Effector memory CD4-positive, alpha-beta T cell (primary cell): ENCODE results near the gene ZNF205.
"Not testable (repeated sequence)": the region's sequence is repeated elsewhere in the genome, so short reads cannot be mapped to it uniquely, and the experiment has no call there.

Source experiments
- DNase-seq, 3 donors: peaks; one replicate each; pipeline ENCODE4 v3.0.0-alpha.2; 2020
- H3K27ac ChIP-seq: 2 replicates; pipeline ENCODE4 v1.7.0; 2013; ENCODE audit warnings: mild to moderate bottlenecking, low read length, moderate library complexity; ENCODE audit not compliant: insufficient read depth, poor library complexity, severe bottlenecking
- H3K27me3 ChIP-seq: replicated peaks from 2 replicates; pipeline ENCODE4 v1.7.0; 2013; ENCODE audit warnings: mild to moderate bottlenecking, low read length; ENCODE audit not compliant: insufficient read depth, control insufficient read depth, poor library complexity, severe bottlenecking
- H3K36me3 ChIP-seq: 2 replicates; pipeline ENCODE4 v1.7.0; 2013; ENCODE audit warnings: mild to moderate bottlenecking, low read length, moderate library complexity; ENCODE audit not compliant: control insufficient read depth, insufficient read depth
- H3K4me1 ChIP-seq: 2 replicates; pipeline ENCODE4 v1.7.0; 2013; ENCODE audit warnings: low read length, mild to moderate bottlenecking; ENCODE audit not compliant: control insufficient read depth, insufficient read depth, poor library complexity, severe bottlenecking
- H3K4me3 ChIP-seq: 2 replicates; pipeline ENCODE4 v1.7.0; 2013; ENCODE audit warnings: low read length, low read depth, mild to moderate bottlenecking; ENCODE audit not compliant: insufficient read depth, poor library complexity, severe bottlenecking
- H3K9me3 ChIP-seq: 2 replicates; pipeline ENCODE4 v1.7.0; 2013; ENCODE audit warnings: mild to moderate bottlenecking, low read length, moderate library complexity; ENCODE audit not compliant: control insufficient read depth

ZNF205 gene

DNA sequence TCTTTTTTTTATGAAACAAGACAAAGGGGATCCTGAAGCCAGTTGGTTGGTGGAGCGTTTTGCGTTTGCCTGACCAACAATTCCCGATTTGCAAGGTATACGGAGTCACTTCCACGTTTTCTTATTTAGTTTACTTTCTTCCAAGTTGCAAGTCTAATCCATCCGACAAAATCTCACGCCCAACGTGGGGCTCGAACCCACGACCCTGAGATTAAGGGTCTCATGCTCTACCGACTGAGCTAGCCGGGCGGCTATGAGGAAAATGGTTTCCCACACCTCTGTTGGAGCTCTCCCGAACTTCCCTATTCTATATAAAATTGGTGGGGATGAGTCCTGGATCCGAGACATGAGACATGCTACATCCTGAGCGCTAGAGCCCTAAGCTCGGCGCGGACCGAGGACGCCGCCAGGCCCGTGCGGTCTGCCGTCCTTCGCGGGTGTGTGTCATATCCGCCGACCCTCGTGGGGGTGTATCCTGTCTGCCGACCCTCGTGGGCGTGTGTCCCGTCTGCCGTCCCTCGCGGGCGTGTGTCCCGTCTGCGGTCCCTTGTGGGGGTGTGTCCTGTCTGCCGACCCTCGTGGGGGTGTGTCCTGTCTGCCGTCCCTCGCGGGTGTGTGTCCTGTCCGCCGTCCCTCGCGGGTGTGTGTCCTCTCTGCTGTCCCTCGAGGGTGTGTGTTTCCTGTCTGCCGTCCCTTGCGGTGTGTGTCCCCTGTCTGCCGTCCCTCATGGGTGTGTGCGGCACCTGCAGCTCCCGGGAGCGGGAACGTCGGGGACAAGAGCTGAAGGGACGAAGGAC, 45.0 kb downstream of the ZNF205 start:
- Histone ChIP-seq H3K4me3 (peak overlapping the region; percentile 86), H3K4me1 (peaks cover 4% of the 10 kb centered on the region), H3K36me3 (no peaks in the 10 kb centered on the region), H3K27me3 (no peaks in the 10 kb centered on the region), H3K27ac (peak overlapping the region; percentile 77), H3K9me3 (no peaks in the 10 kb centered on the region)
- peak; percentile 61 to 71 (median 63) for DNase-seq

DNA sequence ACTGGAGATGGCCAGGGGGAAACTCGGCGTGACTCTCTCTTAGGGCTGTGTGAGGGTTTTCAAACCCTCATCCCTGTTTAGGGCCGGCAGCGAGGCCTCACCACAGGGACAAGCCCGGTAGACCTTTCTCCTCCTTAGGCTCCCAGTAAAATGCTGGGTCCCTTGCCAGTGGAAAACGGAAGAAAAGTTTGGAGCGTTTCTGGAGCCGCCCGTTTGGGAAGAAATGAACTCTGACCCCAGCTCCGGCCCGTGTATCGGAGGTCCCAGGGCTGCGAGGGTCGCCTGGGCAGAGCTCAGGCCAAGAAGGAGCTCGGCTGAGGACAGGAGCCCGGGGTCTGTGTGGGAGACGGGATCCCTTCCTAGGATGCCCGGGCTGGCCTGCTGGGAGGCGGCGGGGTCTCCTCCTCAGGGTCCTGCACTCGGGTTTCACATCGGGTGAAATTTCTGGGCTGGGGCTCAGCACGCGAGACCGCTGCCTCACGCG, 45.7 kb downstream of the ZNF205 start:
- no peaks in the 10 kb centered on the region for H3K27me3 ChIP-seq
- peak overlapping the region; percentile 86 for H3K4me3 ChIP-seq
- peak overlapping the region; percentile 77 for H3K27ac ChIP-seq
- no peak for DNase-seq
- no peaks in the 10 kb centered on the region for H3K36me3 ChIP-seq
- H3K4me1 ChIP-seq, result peaks cover 4% of the 10 kb centered on the region
- H3K9me3 ChIP-seq, result no peaks in the 10 kb centered on the region

DNA sequence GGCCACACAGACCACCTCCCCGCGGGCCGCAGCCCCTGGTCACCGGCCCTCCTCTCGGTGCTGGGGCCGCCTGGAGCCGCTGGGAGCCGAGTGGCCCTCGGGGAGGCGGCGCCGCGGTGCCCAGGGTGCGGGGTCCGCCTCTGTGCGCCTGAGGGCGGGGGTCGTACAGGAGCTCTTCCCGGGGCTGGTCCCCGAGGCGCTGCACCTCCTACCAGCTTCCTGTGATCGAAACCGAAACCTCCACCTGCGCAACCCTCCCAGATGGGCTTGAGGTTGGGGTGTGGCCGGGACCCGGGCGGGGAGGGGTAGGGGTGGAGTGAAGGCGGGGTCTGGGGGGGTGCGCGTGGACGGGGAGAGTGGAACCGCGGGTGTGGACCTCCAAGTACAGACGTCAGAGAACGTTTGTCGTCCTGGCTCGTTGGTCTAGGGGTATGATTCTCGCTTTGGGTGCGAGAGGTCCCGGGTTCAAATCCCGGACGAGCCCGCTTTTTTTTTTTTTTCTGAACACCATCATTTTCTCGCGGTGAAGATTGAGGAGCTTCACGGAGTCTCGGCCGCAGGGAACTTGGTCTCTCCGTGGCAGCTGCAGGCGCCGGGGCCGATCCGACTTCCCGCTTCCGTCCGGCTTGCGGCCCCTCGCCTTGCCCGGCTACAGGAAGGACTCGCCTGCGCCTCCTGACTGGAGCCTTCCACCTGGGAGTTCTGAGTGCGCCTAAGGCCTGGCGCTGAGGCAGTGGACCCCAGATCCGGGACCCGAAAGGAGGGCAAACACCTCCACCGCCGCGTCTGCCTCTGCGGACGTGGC, 46.3 kb downstream of the ZNF205 start:
- H3K27me3 ChIP-seq, result no peaks in the 10 kb centered on the region
- no peaks in the 10 kb centered on the region for H3K9me3 ChIP-seq
- peaks cover 4% of the 10 kb centered on the region for H3K4me1 ChIP-seq
- peak overlapping the region; percentile 86 for H3K4me3 ChIP-seq
- peak overlapping the region; percentile 77 for H3K27ac ChIP-seq
- DNase-seq, result peak; percentile 88 to 95 (median 93)
- no peaks in the 10 kb centered on the region for H3K36me3 ChIP-seq

GRCh38 chr16:3161235-3162018, 49.0 kb downstream of the ZNF205 start:
- H3K27me3 ChIP-seq, result no peaks in the 10 kb centered on the region
- H3K4me3 ChIP-seq, result no peak overlapping the region
- DNase-seq, result no peak
- H3K9me3 ChIP-seq, result no peaks in the 10 kb centered on the region
- H3K4me1 ChIP-seq, result peaks cover 10% of the 10 kb centered on the region
- H3K27ac ChIP-seq, result no peak overlapping the region
- no peaks in the 10 kb centered on the region for H3K36me3 ChIP-seq

GRCh38 chr16:3164121-3164991, 52.0 kb downstream of the ZNF205 start:
- Histone ChIP-seq H3K4me3 (no peak overlapping the region), H3K36me3 (no peaks in the 10 kb centered on the region), H3K4me1 (peaks cover 6% of the 10 kb centered on the region), H3K27ac (no peak overlapping the region), H3K9me3 (no peaks in the 10 kb centered on the region), H3K27me3 (no peaks in the 10 kb centered on the region)
- DNase-seq, result no peak

GRCh38 chr16:3165111-3165822, 52.9 kb downstream of the ZNF205 start:
- Histone ChIP-seq H3K27me3 (no peaks in the 10 kb centered on the region), H3K4me3 (peak overlapping the region; percentile 26), H3K4me1 (peaks cover 7% of the 10 kb centered on the region), H3K9me3 (no peaks in the 10 kb centered on the region), H3K36me3 (no peaks in the 10 kb centered on the region), H3K27ac (no peak overlapping the region)
- DNase-seq, result no peak

GRCh38 chr16:3166505-3166886, 54.1 kb downstream of the ZNF205 start:
- Histone ChIP-seq H3K4me3 (no peak overlapping the region), H3K27ac (no peak overlapping the region), H3K27me3 (no peaks in the 10 kb centered on the region), H3K9me3 (no peaks in the 10 kb centered on the region), H3K36me3 (no peaks in the 10 kb centered on the region), H3K4me1 (peaks cover 20% of the 10 kb centered on the region)
- no peak for DNase-seq

DNA sequence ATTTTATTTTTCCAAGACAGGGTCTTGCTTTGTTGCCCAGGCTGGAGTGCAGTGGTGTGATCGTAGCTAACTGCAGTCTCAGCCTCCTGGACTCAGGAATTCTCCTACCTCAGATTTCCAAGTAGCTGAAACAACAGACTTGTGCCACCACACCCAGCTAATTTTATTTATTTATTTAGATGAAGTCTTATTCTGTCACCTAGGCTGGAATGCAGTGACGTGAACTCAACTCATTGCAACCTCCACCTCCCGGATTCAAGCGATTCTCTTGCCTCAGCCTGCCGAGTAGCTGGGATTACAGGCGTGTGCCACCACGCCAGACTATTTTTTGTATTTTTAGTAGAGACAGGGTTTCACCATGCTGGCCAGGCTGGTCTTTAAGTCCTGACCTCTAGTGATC, 56.3 kb downstream of the ZNF205 start:
- H3K4me3 ChIP-seq, H3K27me3 ChIP-seq: not testable (repeated sequence)

More for the DNA sequence above, 56.3 kb downstream of the ZNF205 start:
- not testable (repeated sequence) for DNase-seq, H3K9me3 ChIP-seq, H3K27ac ChIP-seq, H3K36me3 ChIP-seq
- H3K4me1 ChIP-seq, result peaks cover 29% of the 10 kb centered on the region
